ENCODE results near the gene DUT. TPM values are rescaled to one million over a fixed set of nuclear protein-coding genes. Genes with fewer than 3 reads are reported as not detected.

DUT gene
- total and polyA plus RNA-seq, 2 of the 8 experiments (the other 6 are each of a cell fraction or from before 2014, with no cell fraction given), result 71.5 to 246 TPM

DNA sequence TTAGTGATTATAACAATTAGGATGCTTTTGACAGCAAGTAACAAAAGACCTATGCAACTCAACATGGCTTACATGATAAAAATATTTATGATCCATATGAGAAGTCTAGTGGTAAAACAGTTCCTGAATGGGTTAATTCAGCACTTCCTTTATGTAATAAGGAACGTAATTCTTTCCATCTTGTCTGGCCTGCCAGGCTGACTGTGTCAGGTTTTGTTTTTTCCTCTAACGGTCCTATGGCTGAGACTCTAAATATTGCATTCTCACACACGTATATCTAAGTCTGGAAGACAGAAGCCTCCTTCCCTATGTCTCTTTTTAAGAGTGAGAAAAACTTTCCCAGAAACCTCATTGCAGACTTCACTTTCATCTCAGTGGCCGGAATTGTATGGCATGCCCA is 50.6 kb downstream of the DUT start:
- Histone ChIP-seq H3K36me3 (ENCODE audit: control insufficient read depth in 2 of 4, insufficient read depth in 4 of 4, low read length in 3 of 4) (no peaks in the 10 kb centered on the region), H2BK15ac (ENCODE audit: low read length) (no peak overlapping the region), H3K27me3 (replicated peaks in 1 of 4; ENCODE audit: control insufficient read depth in 3 of 4, extremely low read depth in 1 of 4, insufficient read depth in 3 of 4, low read length in 3 of 4) (no peaks in the 10 kb centered on the region), H3K14ac (ENCODE audit: insufficient read length) (no peak overlapping the region), H2AFZ (ENCODE audit: low read length) (no peak overlapping the region), H2BK12ac (ENCODE audit: low read depth, low read length) (no peak overlapping the region), H3K9me3 (ENCODE audit: insufficient read depth in 2 of 2, low read depth in 1 of 2, low read length in 1 of 2) (0 out of 4 replicates have a peak, but pooled peaks cover 0 to 3% of the 10 kb centered on the region in 2 experiments), H3K9ac (replicated peaks in 1 of 4; ENCODE audit: extremely low read depth in 1 of 4, low read depth in 3 of 4, low read length in 3 of 4) (no peak overlapping the region), H3K4ac (replicated peaks; ENCODE audit: insufficient read length, low read depth, low read length) (no peak overlapping the region), H2BK120ac (replicated peaks; ENCODE audit: low read depth, low read length) (no peak overlapping the region), H2BK20ac (ENCODE audit: low read length) (no peak overlapping the region), H4K20me1 (replicated peaks in 1 of 2; ENCODE audit: control insufficient read depth in 1 of 2, insufficient read depth in 2 of 2, low read length in 2 of 2) (no peaks in the 10 kb centered on the region), H3K23ac (ENCODE audit: insufficient read length) (no peak overlapping the region), H3K79me1 (ENCODE audit: low read depth, low read length) (no peaks in the 10 kb centered on the region), H3K4me3 (ENCODE audit: extremely low read depth in 1 of 4, insufficient read depth in 2 of 4, low read depth in 3 of 4, low read length in 4 of 4) (no peak overlapping the region), H3K4me1 (replicated peaks in 1 of 4; ENCODE audit: control insufficient read depth in 3 of 4, insufficient read depth in 4 of 4, low read length in 3 of 4) (no peaks in the 10 kb centered on the region), H3K79me2 (ENCODE audit: control insufficient read depth in 1 of 2, insufficient read depth in 2 of 2, low read length in 2 of 2) (no peaks in the 10 kb centered on the region), H2AK5ac (ENCODE audit: low read depth, low read length) (no peak overlapping the region), H3K18ac (ENCODE audit: extremely low read depth, low read length) (no peak overlapping the region), H3K27ac (ENCODE audit: low read depth, low read length) (no peak overlapping the region), H3K56ac (replicated peaks; ENCODE audit: insufficient read length, low read depth, low read length) (no peak overlapping the region), H2BK5ac (ENCODE audit: low read depth, low read length) (no peak overlapping the region), H4K91ac (replicated peaks; ENCODE audit: insufficient read length, low read length) (no peak overlapping the region), H4K5ac (ENCODE audit: insufficient read length, low read depth, low read length) (no peak overlapping the region), H4K8ac (ENCODE audit: extremely low read depth, insufficient read depth, low read length) (no peak overlapping the region), H3K4me2 (ENCODE audit: insufficient read depth in 1 of 2, low read depth in 2 of 2, low read length in 2 of 2) (no peak overlapping the region), H3K23me2 (ENCODE audit: low read depth, low read length) (no peaks in the 10 kb centered on the region)
- ChIA-PET CTCF (ENCODE audit: partially characterized antibody) (interaction anchor here (1.8 kb wide), 1 partner anchor 24 kb away, joined by 8 read pairs; no protein-coding TSS in a partner anchor), POLR2A (ENCODE audit: partially characterized antibody) (no interaction called here)
- WGBS, 2 experiments (ENCODE audit: extremely low coverage in 1 of 2, insufficient coverage in 1 of 2, insufficient read length in 1 of 2, insufficient replicate concordance in 2 of 2, low coverage in 1 of 2, low lambda C conversion rate in 2 of 2, missing lambda C conversion rate in 1 of 2), result 90% methylated on average over 4 of the region's 4 CpGs; no CpG with 5 or more reads in 1 of the 2 experiments
- FAIRE-seq (no peak), DNase-seq (ENCODE audit: low read depth in 1 of 2, low spot score in 2 of 2) (peak in 1 of 2 experiments; percentile 11)
- no peak for TF ChIP-seq SP1 (IDR thresholded peaks at IDR 0.05; ENCODE audit: low read depth, low read length)
- no peak for TF ChIP-seq RBBP5 (IDR thresholded peaks at IDR 0.05; ENCODE audit: borderline replicate concordance, low read depth, low read length)
- TF ChIP-seq SIX5 (IDR thresholded peaks at IDR 0.05; ENCODE audit: low read depth, low read length), result no peak
- TF ChIP-seq CHD1 (IDR thresholded peaks at IDR 0.05; ENCODE audit: low read depth, low read length), result no peak
- TF ChIP-seq MAX (IDR thresholded peaks at IDR 0.05), result no peak
- no peak for TF ChIP-seq POLR2A (IDR thresholded peaks at IDR 0.05; ENCODE audit: control extremely low read depth in 1 of 2, low read depth in 2 of 2, low read length in 2 of 2)
- no peak for TF ChIP-seq SP4 (IDR thresholded peaks at IDR 0.05; ENCODE audit: low read length)
- no peak for TF ChIP-seq PHF8 (conservative IDR thresholded peaks at IDR 0.05; ENCODE audit: low read depth, low read length)
- no peak for TF ChIP-seq KDM5A (IDR thresholded peaks at IDR 0.05; ENCODE audit: low read length)
- TF ChIP-seq SRF (IDR thresholded peaks at IDR 0.05; ENCODE audit: low read depth, low read length), result no peak
- TF ChIP-seq TAF1 (IDR thresholded peaks at IDR 0.05; ENCODE audit: low read depth, low read length), result no peak
- no peak for TF ChIP-seq BRCA1 (IDR thresholded peaks at IDR 0.05; ENCODE audit: low read depth, low read length)
- no peak for TF ChIP-seq KDM1A (IDR thresholded peaks at IDR 0.05; ENCODE audit: borderline replicate concordance, low read length)
- TF ChIP-seq EP300 (IDR thresholded peaks at IDR 0.05; ENCODE audit: borderline replicate concordance in 1 of 2, low read depth in 2 of 2, low read length in 2 of 2), result no peak
- TF ChIP-seq JUND (IDR thresholded peaks at IDR 0.05; ENCODE audit: low read length), result no peak
- no peak for TF ChIP-seq GTF2F1 (IDR thresholded peaks at IDR 0.05; ENCODE audit: borderline replicate concordance, low read depth, low read length)

Measured in H1 (cell line).